GM19193 (cell line): ENCODE results near the gene LAMTOR3.

Source experiments
- POLR2A ChIP-seq: IDR thresholded peaks from 4 replicates; pipeline ENCODE4 v1.6.1; 2011; ENCODE audit not compliant: insufficient read depth, insufficient read length; ENCODE audit errors: extremely low read depth

Gene LAMTOR3

GRCh38 chr4:99846891-99847290 is 47.3 kb downstream of the LAMTOR3 start:
- no peak for TF ChIP-seq POLR2A

GRCh38 chr4:99845708-99846469 is 48.3 kb downstream of the LAMTOR3 start:
- no peak for TF ChIP-seq POLR2A

DNA sequence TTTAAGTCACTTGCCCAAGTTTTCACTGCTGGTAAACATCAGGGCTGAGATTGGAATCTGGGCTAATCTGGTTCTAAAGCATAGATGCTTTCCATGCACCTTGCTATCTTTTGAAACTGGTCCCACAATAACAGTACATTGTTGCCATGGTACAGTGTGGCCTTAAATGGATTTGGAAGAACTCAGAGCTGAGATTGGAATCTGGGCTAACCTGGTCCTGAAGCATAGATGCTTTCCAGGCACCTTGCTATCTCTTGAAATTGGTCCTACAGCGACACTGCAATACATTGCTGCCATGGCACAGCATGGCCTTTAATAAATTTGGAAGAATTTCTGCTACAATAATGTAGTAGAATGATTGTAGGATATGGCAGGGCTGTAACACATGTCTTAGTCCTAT is 49.0 kb downstream of the LAMTOR3 start:
- no peak for TF ChIP-seq POLR2A

GRCh38 chr4:99844048-99844447 is 50.2 kb downstream of the LAMTOR3 start:
- TF ChIP-seq POLR2A: no peak

DNA sequence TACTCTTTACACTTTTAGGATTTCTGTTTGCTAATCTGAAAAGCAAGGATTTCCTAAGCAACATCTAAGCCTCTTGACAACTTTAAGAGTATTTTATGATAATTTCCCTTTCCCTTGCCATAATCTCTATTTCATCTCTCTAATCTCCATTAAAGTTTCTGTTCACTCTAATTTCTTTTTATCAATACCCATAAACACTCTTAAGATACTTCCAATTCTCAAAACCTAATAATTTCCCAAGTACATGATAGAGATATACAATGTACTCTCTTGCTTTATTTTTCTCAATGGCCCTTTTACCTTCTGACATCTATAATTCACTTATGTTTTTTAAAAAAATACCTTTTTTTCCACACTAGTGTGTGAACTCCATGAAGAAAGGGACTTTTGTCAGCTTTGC is 50.8 kb downstream of the LAMTOR3 start:
- TF ChIP-seq POLR2A: no peak

- TF ChIP-seq POLR2A: no peak
Measured at GRCh38 chr4:99841129-99841528, 53.1 kb downstream of the LAMTOR3 start.

DNA sequence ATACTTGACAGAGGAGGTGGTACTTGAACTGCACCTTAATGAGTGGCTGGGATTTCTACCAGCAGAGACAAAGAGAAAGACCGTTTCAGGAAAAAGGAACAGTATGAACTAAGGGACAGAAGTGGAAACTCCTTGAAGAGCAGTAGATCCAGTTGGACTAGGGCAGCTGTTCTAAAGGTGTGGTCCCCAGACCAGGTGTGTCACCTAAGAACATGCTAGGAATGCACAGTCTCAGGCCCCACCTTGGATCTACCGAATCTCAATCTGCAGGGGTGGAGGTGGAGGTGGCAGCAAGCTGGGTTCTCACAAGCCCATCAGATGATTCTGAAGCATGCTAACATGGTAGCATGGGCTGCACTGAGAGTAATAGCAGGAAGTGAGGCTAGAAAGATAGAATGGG is 55.3 kb downstream of the LAMTOR3 start:
- TF ChIP-seq POLR2A: no peak

- TF ChIP-seq POLR2A: no peak
Measured at GRCh38 chr4:99835942-99836341, 58.3 kb downstream of the LAMTOR3 start.

DNA sequence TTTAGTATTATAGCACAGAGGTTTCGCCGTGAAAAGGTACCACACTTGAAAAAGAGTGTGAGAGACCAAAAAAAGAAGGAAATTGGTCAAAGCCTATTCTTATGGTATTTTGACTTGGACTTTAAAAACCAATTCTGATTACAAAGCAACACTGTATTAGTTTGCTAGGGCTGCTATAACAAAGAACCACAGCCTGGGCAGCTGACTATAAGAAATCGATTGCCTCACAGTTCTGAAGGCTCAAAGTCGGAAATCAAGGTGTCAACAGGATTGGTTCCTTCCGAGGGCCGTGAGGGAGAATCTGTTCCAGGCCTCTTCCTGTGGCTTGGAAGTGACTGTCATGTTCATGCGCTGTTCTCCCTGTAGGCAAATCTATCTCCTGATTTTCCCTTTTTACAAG is 59.7 kb downstream of the LAMTOR3 start:
- TF ChIP-seq POLR2A: no peak

DNA sequence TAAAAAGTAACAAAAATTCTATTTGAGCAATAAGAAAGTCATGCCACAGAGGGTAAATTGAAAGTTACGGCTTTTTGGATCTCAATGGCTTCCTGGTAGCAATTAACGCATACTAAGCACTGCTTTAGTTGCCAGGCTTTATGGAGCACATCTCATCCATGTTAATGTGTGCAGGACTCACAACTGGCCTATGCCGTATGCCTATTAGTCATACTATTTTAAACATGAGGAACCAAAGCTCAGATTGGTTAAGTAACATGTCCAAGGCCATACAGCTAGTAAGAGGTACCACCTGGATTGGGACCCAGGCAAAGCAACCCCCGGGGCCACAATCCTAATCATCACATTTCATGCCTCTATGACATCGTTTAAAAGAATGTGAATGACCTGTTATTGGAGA is 60.5 kb downstream of the LAMTOR3 start:
- no peak for TF ChIP-seq POLR2A

DNA sequence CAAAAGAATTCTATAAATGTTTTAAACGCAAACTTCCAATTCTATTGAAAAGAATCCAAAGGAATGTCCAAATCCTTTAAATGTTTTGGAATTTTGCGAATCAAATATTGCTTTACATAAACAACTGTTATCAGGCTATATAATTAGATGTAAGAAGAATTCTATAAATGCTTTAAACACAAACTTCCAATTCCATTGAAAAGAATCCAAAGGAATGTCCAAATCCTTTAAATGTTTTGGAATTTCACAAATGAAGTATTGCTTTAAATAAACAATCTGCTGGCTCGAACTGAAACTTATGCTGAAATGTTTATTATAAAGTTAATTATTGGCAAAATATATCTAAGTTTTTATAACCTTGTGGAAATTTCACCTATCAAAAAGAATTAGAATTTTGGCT is 61.5 kb downstream of the LAMTOR3 start:
- no peak for TF ChIP-seq POLR2A

- TF ChIP-seq POLR2A: no peak
Measured at GRCh38 chr4:99832321-99832720, 61.9 kb downstream of the LAMTOR3 start.

DNA sequence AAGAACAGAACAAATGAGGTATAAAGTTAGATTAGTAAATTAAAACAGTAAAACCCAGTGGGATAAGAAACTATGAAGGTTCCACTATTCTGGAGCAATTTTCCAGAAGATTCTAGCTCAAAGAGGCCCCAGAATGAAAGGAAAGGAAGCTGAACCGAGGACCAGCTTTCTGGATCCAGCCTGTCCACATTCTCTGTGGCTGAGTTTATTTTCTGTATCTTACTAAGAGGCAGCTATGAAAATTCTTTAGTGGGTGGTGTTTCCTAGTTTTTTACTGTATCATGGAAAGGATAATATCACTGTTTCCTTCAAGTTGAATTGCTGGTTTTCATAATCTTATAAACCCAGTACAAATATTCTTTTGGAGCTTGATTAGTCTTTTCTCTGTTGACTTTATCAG is 65.8 kb downstream of the LAMTOR3 start:
- TF ChIP-seq POLR2A: no peak
